Endothelial cell of umbilical vein (primary cell): ENCODE measurements around the gene IRF5. TPM values are rescaled to one million over a fixed set of nuclear protein-coding genes. Genes with fewer than 3 reads are reported as not detected.

ENCODE experiments used
- BruUV-seq: library from RNA; stranded (reverse); fragments of 400-500 nt; replicated peaks from 2 replicates; lab custom pipeline; 2021; lab: Mats Ljungman, UMichigan
- CTCF ChIA-PET: fragments of 300-600, 350-600 bp; sonication (Branson Sonifier 250); formaldehyde crosslinking; loops from one replicate; lab custom pipeline; 2021; ENCODE audit warnings: antibody characterized with exemption, inconsistent platforms; lab: Charles Lee
- POLR2A ChIA-PET: fragments of 300-600, 350-600 bp; sonication (Branson Sonifier 250); formaldehyde crosslinking; loops from one replicate; lab custom pipeline; 2021; ENCODE audit warnings: antibody characterized with exemption, inconsistent platforms; lab: Charles Lee
- DNase-seq: peaks from one replicate; pipeline ENCODE4 v3.0.0-alpha.2; 2011; ENCODE audit warnings: low read depth, low spot score
- FAIRE-seq: peaks from 2 replicates; lab custom pipeline; 2011; peaks lifted over from hg19 to GRCh38; lab: Jason Lieb, UNC
- H2AFZ ChIP-seq: 2 replicates; pipeline ENCODE4 v1.6.0; 2012; ENCODE audit warnings: low read depth, low read length, control low read depth, inconsistent platforms
- H3K27ac ChIP-seq: 2 replicates; pipeline ENCODE4 v1.5.1; 2011; ENCODE audit warnings: low read depth, mild to moderate bottlenecking, control low read depth, low read length, moderate library complexity; ENCODE audit not compliant: insufficient read depth
- H3K27me3 ChIP-seq, 2 experiments: 2 replicates each; pipeline versions ENCODE4 v1.6.0 to v1.6.1; 2011; ENCODE audit warnings: low read length in 2 of 2, mixed read lengths in 1 of 2; ENCODE audit not compliant: control insufficient read depth in 2 of 2, insufficient read depth in 2 of 2
- H3K36me3 ChIP-seq, 2 experiments: 2 replicates in 1 of 2; 3 replicates in 1 of 2; pipeline ENCODE4 v1.5.1; 2011; ENCODE audit warnings: low read length in 2 of 2, mild to moderate bottlenecking in 1 of 2, moderate library complexity in 1 of 2; ENCODE audit not compliant: control insufficient read depth in 2 of 2, insufficient read depth in 2 of 2; ENCODE audit errors: extremely low read depth in 1 of 2
- H3K4me1 ChIP-seq: 3 replicates; pipeline ENCODE4 v1.5.1; 2011; ENCODE audit warnings: mild to moderate bottlenecking, low read length; ENCODE audit not compliant: control insufficient read depth, insufficient read depth; ENCODE audit errors: extremely low read depth
- H3K4me2 ChIP-seq: 2 replicates; pipeline ENCODE4 v1.6.1; 2011; ENCODE audit warnings: low read length, control low read depth, mixed read lengths; ENCODE audit not compliant: insufficient read depth
- H3K4me3 ChIP-seq, 3 experiments: fragments of 200-600 bp in 1 of 3; sonication (generic), shearing (Covaris generic) in 1 of 3; replicated peaks in 1 of 3; 2 replicates each; pipeline ENCODE4 v1.5.1; 2011 to 2016; ENCODE audit warnings: control low read depth in 3 of 3, low read length in 3 of 3, mild to moderate bottlenecking in 2 of 3, inconsistent platforms in 1 of 3, low read depth in 1 of 3, moderate library complexity in 1 of 3; ENCODE audit not compliant: insufficient read depth in 1 of 3
- H3K79me2 ChIP-seq: 2 replicates; pipeline ENCODE4 v1.6.0; 2012; ENCODE audit warnings: low read length, inconsistent platforms; ENCODE audit not compliant: control insufficient read depth, insufficient read depth
- H3K9ac ChIP-seq: replicated peaks from 2 replicates; pipeline ENCODE3; 2011; ENCODE audit warnings: low read length, control low read depth; ENCODE audit not compliant: insufficient read depth; ENCODE audit errors: extremely low read depth
- H3K9me1 ChIP-seq: replicated peaks from 3 replicates; pipeline ENCODE4 v1.6.0; 2011; ENCODE audit warnings: mild to moderate bottlenecking, low read length; ENCODE audit not compliant: control insufficient read depth, insufficient read depth; ENCODE audit errors: extremely low read depth
- H3K9me3 ChIP-seq: replicated peaks from 2 replicates; pipeline ENCODE4 v1.5.1; 2012; ENCODE audit warnings: low read length, inconsistent platforms; ENCODE audit not compliant: control insufficient read depth, insufficient read depth
- H4K20me1 ChIP-seq: replicated peaks from 2 replicates; pipeline ENCODE3; 2011; ENCODE audit warnings: mild to moderate bottlenecking, low read length; ENCODE audit not compliant: control insufficient read depth, insufficient read depth; ENCODE audit errors: extremely low read depth
- EZH2 ChIP-seq: IDR thresholded peaks from 2 replicates; pipeline ENCODE4 v1.6.1; 2012; ENCODE audit warnings: borderline replicate concordance, low read depth, mild to moderate bottlenecking, moderate library complexity, low read length, inconsistent platforms; ENCODE audit not compliant: severe bottlenecking
- FOS ChIP-seq: IDR thresholded peaks from 2 replicates; pipeline ENCODE4 v1.6.1; 2011; ENCODE audit warnings: mild to moderate bottlenecking, low read length, moderate library complexity, borderline replicate concordance; ENCODE audit not compliant: insufficient read depth
- GATA2 ChIP-seq: IDR thresholded peaks from 2 replicates; pipeline ENCODE4 v1.7.0; 2011; ENCODE audit warnings: low read depth, mild to moderate bottlenecking, moderate library complexity, mixed read lengths, low read length; ENCODE audit not compliant: insufficient read length, insufficient read depth
- JUN ChIP-seq: IDR thresholded peaks from 2 replicates; pipeline ENCODE4 v1.6.1; 2011; ENCODE audit warnings: borderline replicate concordance, low read depth; ENCODE audit not compliant: insufficient read length, insufficient read depth
- MAX ChIP-seq: IDR thresholded peaks from 2 replicates; pipeline ENCODE4 v1.6.1; 2011; ENCODE audit not compliant: insufficient read depth, insufficient read length
- MYC ChIP-seq: IDR thresholded peaks from one replicate; pipeline ENCODE4 v1.6.1; 2011; ENCODE audit warnings: mild to moderate bottlenecking, low read depth, low read length
- POLR2A ChIP-seq: IDR thresholded peaks from 2 replicates; pipeline ENCODE4 v1.6.1; 2012; ENCODE audit warnings: low read depth, mild to moderate bottlenecking, control low read depth, low read length
- POLR2AphosphoS5 ChIP-seq: IDR thresholded peaks from 2 replicates; pipeline ENCODE4 v1.6.1; 2012; ENCODE audit warnings: low read depth, mild to moderate bottlenecking, control low read depth, low read length, moderate library complexity; ENCODE audit not compliant: insufficient read depth
- dilution Hi-C: fragments of 300-500 bp; cut with MboI; formaldehyde crosslinking; loops from one replicate; pipeline ENCODE4 v1.15.0; 2019; ENCODE audit warnings: low sequenced_read_pairs; ENCODE audit not compliant: extremely low pct_ligation_motif_present
- intact Hi-C: fragments of 100-400 bp; cut with micrococcal nuclease; formaldehyde crosslinking; loops from one replicate; pipeline ENCODE4 v1.10.0; 2022
- polyA plus RNA-seq, 4 experiments: library from polyadenylated mRNA; depleted of rRNA in 3 of 4; stranded (reverse) in 3 of 4; unstranded in 1 of 4; fragments of >200 nt; gene quantifications; 2 replicates each; pipeline versions ENCODE4 v1.2.1 to v1.2.3, GENCODE V29; 2011 to 2012; ENCODE audit warnings: missing spikeins in 1 of 4
- total RNA-seq: library from RNA; stranded (reverse); gene quantifications from 2 replicates; pipeline ENCODE4 v1.2.3, GENCODE V29; 2021
- TF ChIP-seq, protein P1 (sequence below), 2 donors: IDR thresholded peaks; 1 replicate in 1 of 2; 2 replicates in 1 of 2; pipeline ENCODE4 v1.5.1; 2011; ENCODE audit warnings: low read length in 2 of 2, mild to moderate bottlenecking in 2 of 2, moderate library complexity in 2 of 2, control low read depth in 1 of 2, inconsistent platforms in 1 of 2, low read depth in 1 of 2; ENCODE audit not compliant: insufficient read depth in 1 of 2; ENCODE audit errors: extremely low read depth in 1 of 2

The IRF5 gene
- total and polyA plus RNA-seq, 2 donors (not counting 3 experiments of a cell fraction or from before 2014, with no cell fraction given): 0.31 to 0.36 TPM

- no peak overlapping the region for H3K9ac ChIP-seq
- BruUV-seq: no TSS peak
- H3K36me3 ChIP-seq: no peaks in the 10 kb centered on the region
- H3K27ac ChIP-seq: no peak overlapping the region
- no peaks in the 10 kb centered on the region for H3K9me1 ChIP-seq
- no peaks in the 10 kb centered on the region for H3K9me3 ChIP-seq
- H3K4me1 ChIP-seq: peaks cover 7% of the 10 kb centered on the region
- H3K79me2 ChIP-seq: no peaks in the 10 kb centered on the region
- dilution Hi-C loops: no loop called here
- intact Hi-C loops: no loop called here
- peaks cover 23% of the 10 kb centered on the region in 2 experiments for H3K27me3 ChIP-seq
- TF ChIP-seq GATA2 (no peak), MYC (no peak), FOS (no peak), JUN (no peak), MAX (no peak), POLR2AphosphoS5 (no peak), POLR2A (no peak), EZH2 (no peak)
- TF ChIP-seq, protein P1, sequence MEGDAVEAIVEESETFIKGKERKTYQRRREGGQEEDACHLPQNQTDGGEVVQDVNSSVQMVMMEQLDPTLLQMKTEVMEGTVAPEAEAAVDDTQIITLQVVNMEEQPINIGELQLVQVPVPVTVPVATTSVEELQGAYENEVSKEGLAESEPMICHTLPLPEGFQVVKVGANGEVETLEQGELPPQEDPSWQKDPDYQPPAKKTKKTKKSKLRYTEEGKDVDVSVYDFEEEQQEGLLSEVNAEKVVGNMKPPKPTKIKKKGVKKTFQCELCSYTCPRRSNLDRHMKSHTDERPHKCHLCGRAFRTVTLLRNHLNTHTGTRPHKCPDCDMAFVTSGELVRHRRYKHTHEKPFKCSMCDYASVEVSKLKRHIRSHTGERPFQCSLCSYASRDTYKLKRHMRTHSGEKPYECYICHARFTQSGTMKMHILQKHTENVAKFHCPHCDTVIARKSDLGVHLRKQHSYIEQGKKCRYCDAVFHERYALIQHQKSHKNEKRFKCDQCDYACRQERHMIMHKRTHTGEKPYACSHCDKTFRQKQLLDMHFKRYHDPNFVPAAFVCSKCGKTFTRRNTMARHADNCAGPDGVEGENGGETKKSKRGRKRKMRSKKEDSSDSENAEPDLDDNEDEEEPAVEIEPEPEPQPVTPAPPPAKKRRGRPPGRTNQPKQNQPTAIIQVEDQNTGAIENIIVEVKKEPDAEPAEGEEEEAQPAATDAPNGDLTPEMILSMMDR (IDR thresholded peaks at IDR 0.05; ENCODE audit: extremely low read depth in 1 of 2, insufficient read depth in 1 of 2, low read depth in 1 of 2, low read length in 2 of 2): no peak
- DNase-seq (no peak), FAIRE-seq (no peak)
- no peaks in the 10 kb centered on the region for H4K20me1 ChIP-seq
- no peak overlapping the region for H2AFZ ChIP-seq
- H3K4me2 ChIP-seq: no peak overlapping the region
- CTCF ChIA-PET: no interaction called here
- POLR2A ChIA-PET: no interaction called here
- no peak overlapping the region for H3K4me3 ChIP-seq
These were observed 3.1 kb upstream of the IRF5 start for GRCh38 chr7:128934361-128935341.
